OCI-LY3 (cell line): ENCODE measurements around the gene NSUN3.

Experiments
- H2AFZ ChIP-seq: fragments of 200-600, 300-600 bp; shearing (Covaris generic); 2 replicates; pipeline ENCODE4 v1.6.0; 2014; ENCODE audit warnings: antibody characterized with exemption, low read depth, low read length
- H3K27ac ChIP-seq: fragments of 200-600, 300-600 bp; sonication (generic); 2 replicates; pipeline ENCODE4 v1.5.1; 2014; ENCODE audit warnings: mild to moderate bottlenecking, low read length, moderate library complexity, mixed read lengths
- H3K27me3 ChIP-seq: fragments of 200-600, 300-600 bp; sonication (generic); 2 replicates; pipeline ENCODE4 v1.6.1; 2014; ENCODE audit warnings: low read depth, low read length, mixed read lengths
- H3K36me3 ChIP-seq: fragments of 200-600, 300-600 bp; sonication (generic); replicated peaks from 2 replicates; pipeline ENCODE3; 2014; ENCODE audit warnings: low read depth, low read length, mixed read lengths
- H3K4me1 ChIP-seq: fragments of 300-600, 200-600 bp; sonication (generic); 2 replicates; pipeline ENCODE4 v1.6.1; 2014; ENCODE audit warnings: low read length, mixed read lengths
- H3K4me2 ChIP-seq: fragments of 200-600, 300-600 bp; sonication (generic); 2 replicates; pipeline ENCODE4 v1.6.1; 2014; ENCODE audit warnings: low read length, mixed read lengths
- H3K4me3 ChIP-seq: fragments of 300-600, 200-600 bp; sonication (generic); 2 replicates; pipeline ENCODE4 v1.5.1; 2014; ENCODE audit warnings: antibody characterized with exemption, mild to moderate bottlenecking, low read length, moderate library complexity
- H3K79me2 ChIP-seq: fragments of 300-600, 200-600 bp; shearing (Covaris generic); 2 replicates; pipeline ENCODE4 v1.6.1; 2014; ENCODE audit warnings: mild to moderate bottlenecking, low read length, mixed read lengths
- H3K9ac ChIP-seq: fragments of 300-600, 200-600 bp; shearing (Covaris generic); 2 replicates; pipeline ENCODE4 v1.6.0; 2014; ENCODE audit warnings: mild to moderate bottlenecking, low read length, moderate library complexity
- H3K9me3 ChIP-seq: fragments of 200-600, 300-600 bp; shearing (Covaris generic); 2 replicates; pipeline ENCODE4 v1.6.1; 2014; ENCODE audit warnings: low read length, mixed read lengths; ENCODE audit not compliant: insufficient read depth
- H4K20me1 ChIP-seq: fragments of 200-600, 300-600 bp; sonication (generic); 2 replicates; pipeline ENCODE4 v1.6.1; 2016; ENCODE audit warnings: low read length, mixed read lengths; ENCODE audit not compliant: insufficient read depth
- CTCF ChIP-seq: fragments of 200-600, 300-600 bp; sonication (generic); IDR thresholded peaks from 2 replicates; pipeline ENCODE4 v1.5.1; 2014; ENCODE audit warnings: antibody characterized with exemption, low read length, low read depth
- EZH2phosphoT487 ChIP-seq: fragments of 200-600 bp; shearing (Covaris generic); IDR thresholded peaks from 2 replicates; pipeline ENCODE4 v1.6.1; 2018; ENCODE audit warnings: antibody characterized with exemption, mixed run types, low read depth

NSUN3 gene

GRCh38 chr3:94156626-94157025 lies 93.8 kb downstream of the NSUN3 start:
- Histone ChIP-seq H3K4me3 (no peak overlapping the region), H3K36me3 (no peaks in the 10 kb centered on the region), H3K4me2 (peak overlapping the region; percentile 33), H3K4me1 (peaks cover 11% of the 10 kb centered on the region), H3K27me3 (no peaks in the 10 kb centered on the region), H3K9ac (peak overlapping the region; percentile 16; the same call in 1 of the 2 replicates), H2AFZ (peak overlapping the region; percentile 65; the same call in 1 of the 2 replicates), H3K9me3 (no peaks in the 10 kb centered on the region), H3K27ac (no peak overlapping the region), H4K20me1 (no peaks in the 10 kb centered on the region), H3K79me2 (no peaks in the 10 kb centered on the region)
- TF ChIP-seq CTCF (no peak), EZH2phosphoT487 (no peak)

GRCh38 chr3:94158512-94158911 lies 95.7 kb downstream of the NSUN3 start:
- Histone ChIP-seq H3K27me3 (no peaks in the 10 kb centered on the region), H3K9ac (no peak overlapping the region), H3K4me1 (peaks cover 24% of the 10 kb centered on the region), H3K4me3 (no peak overlapping the region), H4K20me1 (no peaks in the 10 kb centered on the region), H3K27ac (no peak overlapping the region), H2AFZ (no peak overlapping the region), H3K4me2 (no peak overlapping the region), H3K79me2 (no peaks in the 10 kb centered on the region), H3K36me3 (no peaks in the 10 kb centered on the region), H3K9me3 (no peaks in the 10 kb centered on the region)
- TF ChIP-seq CTCF, result no peak
- no peak for TF ChIP-seq EZH2phosphoT487

GRCh38 chr3:94159062-94159828 lies 96.4 kb downstream of the NSUN3 start:
- Histone ChIP-seq H3K36me3 (no peaks in the 10 kb centered on the region), H2AFZ (no peak overlapping the region), H3K27me3 (no peaks in the 10 kb centered on the region), H3K27ac (no peak overlapping the region), H3K9me3 (no peaks in the 10 kb centered on the region), H3K4me1 (peaks cover 24% of the 10 kb centered on the region), H3K4me3 (no peak overlapping the region), H4K20me1 (no peaks in the 10 kb centered on the region), H3K9ac (no peak overlapping the region), H3K4me2 (no peak overlapping the region), H3K79me2 (no peaks in the 10 kb centered on the region)
- TF ChIP-seq EZH2phosphoT487 (no peak), CTCF (no peak)

- H3K4me3 ChIP-seq, result no peak overlapping the region
- no peaks in the 10 kb centered on the region for H4K20me1 ChIP-seq
- H3K4me1 ChIP-seq, result peaks cover 13% of the 10 kb centered on the region
- H3K36me3 ChIP-seq, result no peaks in the 10 kb centered on the region
- H3K9me3 ChIP-seq, result no peaks in the 10 kb centered on the region
- H3K9ac ChIP-seq, result no peak overlapping the region
- H3K27me3 ChIP-seq, result no peaks in the 10 kb centered on the region
- TF ChIP-seq EZH2phosphoT487, result no peak
- TF ChIP-seq CTCF, result no peak
- H2AFZ ChIP-seq, result peak overlapping the region; percentile 31; the same call in 1 of the 2 replicates
- no peaks in the 10 kb centered on the region for H3K79me2 ChIP-seq
- no peak overlapping the region for H3K27ac ChIP-seq
- peak overlapping the region; percentile 8 for H3K4me2 ChIP-seq
Observed at GRCh38 chr3:94162700-94163099, 99.8 kb downstream of the NSUN3 start.
